Motor neuron (in vitro differentiated cells): ENCODE data around the gene HNF1B. TPM values are rescaled to one million over a fixed set of nuclear protein-coding genes. Genes with fewer than 3 reads are reported as not detected.

Experiments used
- ATAC-seq, 8 experiments: fragments of 200-7000 bp; cut with Tn5 transposase; replicated peaks in 6 of 8; 2 replicates each; pipeline ENCODE4 v1.8.0; 2021; ENCODE audit warnings: mild to moderate bottlenecking in 8 of 8, moderate library complexity in 8 of 8
- H3K27ac ChIP-seq, 2 donors: fragments of 250-450 bp; sonication (Bioruptor Pico); 2 replicates each; pipeline ENCODE4 v1.9.0; 2021; ENCODE audit warnings: antibody characterized with exemption in 2 of 2, mild to moderate bottlenecking in 2 of 2, moderate library complexity in 1 of 2
- H3K4me1 ChIP-seq, 2 donors: fragments of 250-450 bp; sonication (Bioruptor Pico); replicated peaks in 1 of 2; 2 replicates each; pipeline ENCODE4 v1.6.1; 2021; ENCODE audit warnings: antibody characterized with exemption in 2 of 2, mild to moderate bottlenecking in 2 of 2, moderate library complexity in 1 of 2
- H3K4me3 ChIP-seq, 5 donors: fragments of 250-450 bp; sonication (Bioruptor Pico); 2 replicates each; pipeline ENCODE4 v1.9.0; 2021; ENCODE audit warnings: antibody characterized with exemption in 5 of 5, mild to moderate bottlenecking in 5 of 5, moderate library complexity in 4 of 5
- WGBS, 10 experiments: fragments of 450-650 bp; shearing (Covaris generic); methylation state at CpG; one replicate each; pipeline ENCODE4 v1.0.0; 2022; 5-methylcytosine and 5-hydroxymethylcytosine counted together
- in situ Hi-C, 9 experiments: fragments of 400-800 bp; cut with MboI; loops; one replicate each; pipeline ENCODE4 v1.15.0; 2021; ENCODE audit warnings: low sequenced_read_pairs in 9 of 9, low pct_unique_long_range_greater_than_20kb in 2 of 9; ENCODE audit not compliant: unreplicated experiment in 9 of 9
- total RNA-seq, 8 experiments: library from RNA; unstranded; fragments of 300-600 nt; gene quantifications; 2 replicates each; pipeline versions ENCODE4 v1.2.3 to v1.2.4, GENCODE V29; 2022

HNF1B gene
- total RNA-seq, 8 experiments from 2014 or later, result 0.05 to 0.66 (median 0.20) TPM; not detected in 1

DNA sequence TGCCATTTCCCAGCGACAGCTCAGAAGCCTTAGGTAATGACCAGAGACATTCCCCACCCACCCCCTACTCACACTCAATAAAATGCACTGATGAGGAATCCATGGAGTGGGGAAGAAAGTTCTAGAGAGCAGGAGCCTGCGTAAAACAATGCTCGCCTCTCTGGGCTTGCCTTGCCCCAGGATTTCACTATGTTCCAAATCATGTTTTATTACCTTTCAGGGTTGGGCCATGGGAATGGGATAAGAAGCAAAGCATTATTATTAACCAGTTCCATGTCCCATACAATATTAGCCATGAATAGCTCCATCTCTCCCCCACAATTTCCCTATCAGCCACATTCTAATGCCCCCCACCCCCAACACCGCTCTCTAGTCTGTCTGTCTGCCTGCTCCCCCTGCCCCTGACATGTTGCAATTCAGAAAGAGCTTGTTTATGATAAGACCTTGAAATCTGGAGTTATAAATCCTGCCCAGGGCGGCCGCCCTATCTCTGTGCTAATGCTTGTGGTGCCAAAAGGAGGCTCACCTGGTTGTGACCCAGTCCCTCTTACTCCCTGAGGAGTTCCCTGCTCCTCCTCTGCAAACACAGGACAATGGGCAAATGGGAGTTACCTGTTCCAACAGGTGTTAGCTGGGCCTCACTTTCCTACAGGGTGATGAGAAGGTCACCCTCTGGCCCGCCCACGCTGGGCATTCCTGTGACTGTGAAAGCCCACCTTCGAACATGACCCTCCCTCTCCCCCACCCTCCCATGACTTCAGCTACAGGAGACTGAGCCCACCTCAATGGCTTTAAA lies 73.6 kb downstream of the HNF1B start:
- Histone ChIP-seq H3K27ac (peak overlapping the region in 1 of 2 donors; percentile 14), H3K4me3 (no peak overlapping the region), H3K4me1 (peaks cover 24% of the 10 kb centered on the region in 2 donors)
- 20 to 96% (median 60%) methylated on average over 1 to 5 of the region's 9 CpGs; no CpG with 5 or more reads in 5 of the 10 experiments for WGBS, 10 experiments
- in situ Hi-C loops, result loop anchor here in 1 of 9 experiments (25.0 kb wide), 1 partner anchor 141 kb away; no protein-coding TSS in a partner anchor
- peak in 1 of 8 experiments; percentile 2 for ATAC-seq

DNA sequence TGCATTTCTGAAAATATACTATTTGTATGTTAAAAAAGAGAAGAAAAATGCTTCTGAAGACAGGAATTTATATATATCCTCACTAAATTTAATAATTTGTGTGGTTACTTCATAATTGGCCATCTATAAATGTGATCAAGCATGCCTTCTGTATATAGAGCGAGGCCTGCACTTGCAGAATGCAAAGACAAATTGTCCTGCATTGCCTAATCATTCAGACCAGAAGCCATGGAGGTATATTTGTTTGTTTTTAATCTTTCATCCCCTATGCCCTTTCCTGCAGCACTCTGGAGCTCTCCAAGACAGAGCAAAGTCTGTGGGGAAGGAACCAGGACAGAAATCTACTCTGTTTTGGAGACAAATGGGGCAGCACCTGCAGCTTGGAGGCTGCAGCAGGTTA lies 77.8 kb downstream of the HNF1B start:
- no peak for ATAC-seq
- Histone ChIP-seq H3K4me3 (no peak overlapping the region), H3K4me1 (peaks cover 8 to 17% of the 10 kb centered on the region in 2 donors), H3K27ac (no peak overlapping the region)
- 17 to 100% (median 90%) methylated on average over 1 of the region's 1 CpG; no CpG with 5 or more reads in 5 of the 10 experiments for WGBS, 10 experiments
- in situ Hi-C loops, result loop anchor here in 1 of 9 experiments (25.0 kb wide), 1 partner anchor 145 kb away; no protein-coding TSS in a partner anchor

DNA sequence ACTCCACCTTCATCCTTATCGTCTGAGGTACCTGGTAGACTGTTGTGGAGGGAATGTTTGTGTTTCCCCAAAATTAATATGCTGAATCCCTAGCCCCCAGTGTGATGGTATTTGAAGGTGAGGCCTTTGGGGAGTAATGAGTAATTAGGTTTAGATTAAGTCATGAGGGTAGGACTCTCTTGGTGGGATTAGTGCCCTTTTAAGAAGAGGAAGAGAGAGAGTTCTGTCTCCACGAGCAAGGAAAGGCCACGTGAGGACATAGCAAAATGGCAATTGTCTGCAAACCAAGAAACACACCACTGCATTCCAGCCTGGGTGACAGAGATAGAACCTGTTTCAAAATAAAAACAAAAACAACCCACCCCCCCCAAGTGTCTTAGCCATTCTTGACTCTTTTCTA lies 80.6 kb downstream of the HNF1B start:
- Histone ChIP-seq H3K4me1 (peaks cover 7 to 19% of the 10 kb centered on the region in 2 donors), H3K4me3 (no peak overlapping the region), H3K27ac (no peak overlapping the region)
- ATAC-seq, result no peak
- 38 to 100% (median 88%) methylated on average over 1 to 3 of the region's 3 CpGs for WGBS, 10 experiments
- in situ Hi-C loops, result loop anchor here in 1 of 9 experiments (25.0 kb wide), 1 partner anchor 148 kb away; no protein-coding TSS in a partner anchor

- 0 to 40% (median 5%) methylated on average over 1 to 4 of the region's 4 CpGs; no CpG with 5 or more reads in 4 of the 10 experiments for WGBS, 10 experiments
- no peak overlapping the region for H3K4me3 ChIP-seq
- no peak for ATAC-seq
- H3K27ac ChIP-seq, result no peak overlapping the region
- peaks cover 9 to 19% of the 10 kb centered on the region in 2 donors for H3K4me1 ChIP-seq
- in situ Hi-C loops, result loop anchor here in 1 of 9 experiments (25.0 kb wide), 1 partner anchor 150 kb away; no protein-coding TSS in a partner anchor
Measured at GRCh38 chr17:37662353-37662752, 82.5 kb downstream of the HNF1B start.

- H3K27ac ChIP-seq, result no peak overlapping the region
- no peak for ATAC-seq
- 0 to 20% (median 15%) methylated on average over 1 of the region's 1 CpG; no CpG with 5 or more reads in 2 of the 10 experiments for WGBS, 10 experiments
- peaks cover 9 to 19% of the 10 kb centered on the region in 2 donors for H3K4me1 ChIP-seq
- no peak overlapping the region for H3K4me3 ChIP-seq
- in situ Hi-C loops, result loop anchor here in 1 of 9 experiments (25.0 kb wide), 1 partner anchor 151 kb away; no protein-coding TSS in a partner anchor
Measured at GRCh38 chr17:37661400-37662014, 83.4 kb downstream of the HNF1B start.

- no peak overlapping the region for H3K27ac ChIP-seq
- H3K4me3 ChIP-seq, result no peak overlapping the region
- ATAC-seq, result no peak
- WGBS, 10 experiments, result 0 to 60% (median 27%) methylated on average over 3 to 5 of the region's 5 CpGs; no CpG with 5 or more reads in 2 of the 10 experiments
- peaks cover 9 to 19% of the 10 kb centered on the region in 2 donors for H3K4me1 ChIP-seq
- in situ Hi-C loops, result loop anchor here in 1 of 9 experiments (25.0 kb wide), 1 partner anchor 152 kb away; no protein-coding TSS in a partner anchor
Measured at GRCh38 chr17:37659925-37660324, 84.9 kb downstream of the HNF1B start.

DNA sequence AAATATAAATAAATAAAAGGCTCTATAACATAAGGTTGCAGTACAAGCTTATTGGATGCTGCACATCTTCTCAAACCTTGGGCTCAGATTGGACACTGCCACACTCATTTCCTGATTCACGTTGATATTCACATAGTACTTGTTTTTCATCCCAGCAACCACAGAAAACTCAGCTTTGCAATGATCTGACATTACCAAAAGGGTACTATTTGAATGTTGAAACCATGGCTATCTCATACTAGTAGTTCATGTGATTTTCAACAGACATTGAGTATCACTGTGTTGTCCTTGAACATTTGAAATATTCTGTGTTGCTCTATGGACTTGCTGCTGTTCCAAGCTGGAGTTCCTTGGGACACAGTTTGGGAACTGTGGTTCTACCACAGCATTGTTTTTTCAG lies 87.7 kb downstream of the HNF1B start:
- in situ Hi-C loops, result loop anchor here in 1 of 9 experiments (25.0 kb wide), 1 partner anchor 155 kb away; no protein-coding TSS in a partner anchor
- no peak for ATAC-seq
- H3K4me1 ChIP-seq, result peaks cover 12 to 17% of the 10 kb centered on the region in 2 donors
- WGBS, 10 experiments, result 0 to 100% (median 100%) methylated on average over 1 of the region's 1 CpG; no CpG with 5 or more reads in 6 of the 10 experiments
- H3K4me3 ChIP-seq, result no peak overlapping the region
- H3K27ac ChIP-seq, result no peak overlapping the region

DNA sequence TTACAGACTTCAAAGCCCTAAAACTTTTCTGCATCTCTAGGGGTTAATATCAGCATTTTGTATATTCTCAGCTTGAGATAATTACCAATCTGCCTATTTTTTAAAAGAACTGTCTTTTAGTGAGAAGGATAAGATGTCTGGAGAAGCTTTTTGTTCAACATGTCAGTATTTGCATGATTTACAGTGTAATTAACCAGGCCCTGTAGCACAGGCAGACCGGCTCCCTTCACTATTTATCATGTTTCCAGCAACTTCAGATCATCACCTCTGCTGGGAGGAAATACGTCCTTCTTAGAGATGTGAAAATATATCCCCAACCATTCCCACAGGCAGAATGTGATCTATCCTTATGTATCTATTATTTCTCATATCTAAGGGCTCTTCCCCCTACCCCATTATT lies 93.0 kb downstream of the HNF1B start:
- 0 to 38% (median 22%) methylated on average over 1 to 2 of the region's 2 CpGs; no CpG with 5 or more reads in 1 of the 10 experiments for WGBS, 10 experiments
- peak in 5 of 8 experiments; percentile 68 to 96 (median 87) for ATAC-seq
- Histone ChIP-seq H3K4me1 (peaks cover 11 to 15% of the 10 kb centered on the region in 2 donors), H3K4me3 (no peak overlapping the region), H3K27ac (no peak overlapping the region)
- in situ Hi-C loops, result loop anchor here in 1 of 9 experiments (25.0 kb wide), 1 partner anchor 160 kb away; no protein-coding TSS in a partner anchor

GRCh38 chr17:37650419-37651003 lies 94.3 kb downstream of the HNF1B start:
- peaks cover 11 to 15% of the 10 kb centered on the region in 2 donors for H3K4me1 ChIP-seq
- H3K27ac ChIP-seq, result no peak overlapping the region
- H3K4me3 ChIP-seq, result no peak overlapping the region
- 0 to 91% (median 34%) methylated on average over 1 to 6 of the region's 6 CpGs; no CpG with 5 or more reads in 1 of the 10 experiments for WGBS, 10 experiments
- in situ Hi-C loops, result loop anchor here in 1 of 9 experiments (25.0 kb wide), 1 partner anchor 162 kb away; no protein-coding TSS in a partner anchor
- peak in 7 of 8 experiments; percentile 31 to 74 (median 58) for ATAC-seq

GRCh38 chr17:37648555-37648954 lies 96.3 kb downstream of the HNF1B start:
- Histone ChIP-seq H3K4me1 (peaks cover 11 to 15% of the 10 kb centered on the region in 2 donors), H3K4me3 (no peak overlapping the region), H3K27ac (no peak overlapping the region)
- no peak for ATAC-seq
- 0 to 77% (median 27%) methylated on average over 2 of the region's 2 CpGs; no CpG with 5 or more reads in 1 of the 10 experiments for WGBS, 10 experiments
- in situ Hi-C loops, result no loop called here

DNA sequence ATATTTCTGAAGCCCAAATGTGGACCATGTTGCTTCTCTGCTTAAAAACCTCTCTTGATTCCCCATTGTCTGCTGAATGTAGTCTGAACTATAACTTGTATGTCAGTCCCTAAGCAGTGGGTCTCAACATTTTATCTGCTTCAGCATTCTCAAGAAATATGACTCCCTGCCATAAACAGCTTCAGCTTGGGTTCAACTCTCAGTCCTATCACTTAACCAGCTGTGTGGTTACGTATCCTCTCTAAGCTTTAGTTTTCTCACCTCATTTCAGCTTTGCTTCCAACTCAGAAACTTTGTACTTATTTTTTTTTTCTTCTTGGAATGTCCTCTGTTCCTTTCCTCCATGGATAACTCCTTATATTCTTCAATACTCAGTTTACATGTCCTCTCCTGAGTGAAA lies 97.0 kb downstream of the HNF1B start:
- WGBS, 10 experiments, result 56 to 100% (median 80%) methylated on average over 1 of the region's 1 CpG; no CpG with 5 or more reads in 1 of the 10 experiments
- H3K4me1 ChIP-seq, result peaks cover 11 to 15% of the 10 kb centered on the region in 2 donors
- in situ Hi-C loops, result no loop called here
- no peak for ATAC-seq
- H3K27ac ChIP-seq, result no peak overlapping the region
- no peak overlapping the region for H3K4me3 ChIP-seq

DNA sequence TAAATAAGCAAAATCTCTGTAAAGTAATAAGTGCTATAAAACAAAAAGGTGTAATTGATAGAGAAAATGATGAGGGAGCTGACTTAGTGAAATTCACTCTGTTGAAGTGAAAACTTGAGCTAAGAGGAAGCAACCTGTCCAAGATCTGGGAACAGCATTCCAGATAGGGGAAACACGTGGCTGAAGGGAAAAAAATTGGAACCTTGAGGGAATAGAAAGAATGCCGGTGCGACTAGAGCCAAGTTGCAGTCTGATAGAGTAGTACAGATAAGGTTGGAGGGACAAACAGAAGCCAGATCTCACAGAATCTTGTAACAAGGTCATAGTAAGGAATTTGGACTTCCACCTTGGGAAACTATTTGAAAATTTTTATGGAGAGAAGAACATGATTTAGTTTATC lies 101.0 kb downstream of the HNF1B start:
- 0 to 93% (median 37%) methylated on average over 1 to 3 of the region's 3 CpGs; no CpG with 5 or more reads in 2 of the 10 experiments for WGBS, 10 experiments
- in situ Hi-C loops, result no loop called here
- Histone ChIP-seq H3K4me1 (peaks cover 7% of the 10 kb centered on the region in 2 donors), H3K27ac (no peak overlapping the region), H3K4me3 (peak overlapping the region; percentile 64 to 91 (median 80))
- no peak for ATAC-seq
